ENCODE measurements around the gene HDGFL3.

Gene HDGFL3

DNA sequence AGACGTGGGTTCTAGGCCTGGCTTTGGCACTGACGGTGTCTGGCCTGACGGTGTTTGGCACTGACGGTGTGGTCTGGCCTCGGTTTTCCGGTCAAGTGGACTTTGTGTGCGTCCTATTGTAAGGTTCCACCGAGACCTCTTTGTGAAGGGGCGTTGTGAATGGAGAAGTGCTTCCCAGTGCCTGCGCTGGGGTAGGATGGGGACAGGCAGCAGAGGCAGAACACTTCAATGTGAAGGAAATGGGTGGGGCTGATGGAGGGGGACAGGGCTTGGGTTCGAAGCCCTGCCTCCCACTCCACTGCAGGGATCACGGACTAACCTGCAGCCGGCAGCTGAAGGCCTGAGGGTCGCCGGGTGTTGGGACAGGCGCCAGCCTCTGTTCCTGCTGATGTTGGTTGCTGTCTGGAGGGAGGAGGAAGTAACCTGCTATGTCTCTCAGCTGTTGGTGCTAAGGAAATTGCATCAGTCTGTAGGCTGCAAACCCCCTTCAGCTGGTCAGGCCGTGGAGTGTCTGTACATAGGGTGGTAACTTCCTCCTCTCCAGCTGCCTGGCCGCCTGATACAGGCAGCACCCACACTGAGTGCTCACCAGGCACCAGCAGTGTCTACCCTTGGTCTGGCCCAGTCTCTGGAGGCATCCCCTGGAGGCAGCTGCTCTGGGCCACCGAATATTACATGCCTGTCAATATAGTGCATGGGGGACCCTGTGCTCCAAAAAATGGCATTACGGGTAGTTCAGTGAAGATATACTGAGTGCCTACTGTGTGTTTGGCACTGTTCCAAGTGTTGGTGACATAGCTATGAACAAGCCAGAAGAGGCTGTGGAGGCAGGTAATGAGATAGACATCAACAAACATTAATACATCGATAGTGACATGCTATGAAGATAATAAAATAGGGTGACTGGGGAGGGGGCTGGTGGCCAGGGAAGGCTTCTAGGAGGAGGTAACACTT, 99.1 kb downstream of the HDGFL3 start:
- peak overlapping the region; percentile 56 for H3K4me3 ChIP-seq (ENCODE audit: insufficient read length, low read depth)
- no peaks in the 10 kb centered on the region for H3K4me1 ChIP-seq (ENCODE audit: insufficient read depth, insufficient read length)
- peaks cover 52% of the 10 kb centered on the region for H3K27me3 ChIP-seq (ENCODE audit: insufficient read depth, insufficient read length)
- DNase-seq (ENCODE audit: low read depth, low spot score), result no peak
- peaks cover 7% of the 10 kb centered on the region; the same call in 1 of the 2 replicates for H3K9me3 ChIP-seq (ENCODE audit: insufficient read depth, low read length)
- no peaks in the 10 kb centered on the region for H3K36me3 ChIP-seq (ENCODE audit: insufficient read depth, insufficient read length, low read length)
- TF ChIP-seq YY1 (IDR thresholded peaks at IDR 0.05; ENCODE audit: insufficient read depth, insufficient read length) (no peak), SUZ12 (IDR thresholded peaks at IDR 0.05; ENCODE audit: extremely low read depth, insufficient read depth, insufficient read length) (no peak), ZNF274 (IDR thresholded peaks at IDR 0.05; ENCODE audit: low read depth, low read length) (no peak)
- H3K9ac ChIP-seq (ENCODE audit: insufficient read length, low read depth), result no peak overlapping the region

DNA sequence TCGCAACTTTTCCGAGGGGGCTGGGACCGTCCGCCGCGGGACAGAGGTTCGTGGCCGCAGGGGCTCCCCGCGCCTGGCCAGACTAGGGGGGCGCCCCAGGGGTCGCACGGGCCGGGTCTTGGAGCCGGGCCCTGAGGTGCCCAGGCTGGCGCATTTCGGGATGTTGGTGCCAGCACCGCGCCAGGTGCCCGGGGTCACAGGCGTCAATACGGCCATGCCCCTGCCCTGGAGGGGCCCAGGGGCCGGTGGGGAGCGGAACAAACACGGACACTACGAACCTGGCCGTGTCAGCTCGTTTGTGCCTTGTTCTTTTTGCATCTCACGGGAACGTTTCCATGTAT, 99.8 kb downstream of the HDGFL3 start:
- Histone ChIP-seq H3K9ac (ENCODE audit: insufficient read length, low read depth) (peak overlapping the region; percentile 66), H3K27me3 (ENCODE audit: insufficient read depth, insufficient read length) (peaks cover 52% of the 10 kb centered on the region)

DNA sequence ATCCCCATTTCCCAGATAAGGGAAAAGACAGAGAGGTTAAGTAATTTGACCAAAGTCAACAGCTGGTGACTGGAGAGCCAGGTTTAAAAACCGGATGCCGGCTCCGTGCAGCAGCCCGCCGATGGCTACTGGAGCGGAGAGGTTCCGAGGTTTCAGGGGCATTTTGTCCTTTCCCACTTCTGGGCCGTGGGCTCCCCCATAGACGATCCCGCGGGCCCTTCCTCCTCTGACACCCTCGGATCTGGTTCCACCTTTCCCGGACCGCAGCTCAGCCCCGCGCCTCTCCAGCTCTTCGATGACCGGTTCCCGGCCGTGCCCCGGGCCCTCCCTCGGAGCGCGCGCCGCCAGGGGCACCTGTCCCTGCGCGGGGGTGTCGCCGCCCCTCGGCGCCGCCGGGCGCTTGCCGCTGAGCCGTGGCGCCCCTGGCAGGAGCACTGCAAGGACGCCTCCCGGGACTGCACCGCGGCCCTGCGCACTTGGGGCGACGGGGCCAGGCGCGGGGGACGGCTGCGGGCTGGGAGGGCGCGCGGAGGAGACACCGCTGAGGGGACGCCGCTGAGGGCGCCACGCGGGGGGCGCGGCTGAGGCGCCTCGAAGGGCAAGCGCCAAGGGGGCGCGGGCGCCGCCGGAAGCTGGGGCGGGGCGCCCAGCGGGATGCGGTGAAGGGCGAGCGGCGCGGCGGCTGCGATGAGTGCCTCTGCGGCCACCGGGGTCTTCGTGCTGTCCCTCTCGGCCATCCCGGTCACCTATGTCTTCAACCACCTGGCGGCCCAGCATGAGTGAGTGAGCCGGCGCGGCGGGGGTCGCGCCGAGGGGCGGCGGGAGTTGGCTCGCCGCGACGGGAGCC, 100.4 kb downstream of the HDGFL3 start, which contains the start of gene TM6SF1:
Gene TM6SF1 (plus strand): TSS at position 652 of the 847 bp plus-strand sequence. CDS start 36 bp downstream, at position 688.
- Histone ChIP-seq H3K27me3 (ENCODE audit: insufficient read depth, insufficient read length) (peaks cover 52% of the 10 kb centered on the region), H3K4me1 (ENCODE audit: insufficient read depth, insufficient read length) (no peaks in the 10 kb centered on the region), H3K4me3 (ENCODE audit: insufficient read length, low read depth) (peak within 1 kb of the TSS; percentile 56), H3K9ac (ENCODE audit: insufficient read length, low read depth) (peak within 1 kb of the TSS; percentile 66), H3K36me3 (ENCODE audit: insufficient read depth, insufficient read length, low read length) (no peaks in the 10 kb centered on the region), H3K9me3 (ENCODE audit: insufficient read depth, low read length) (peaks cover 4% of the 10 kb centered on the region; the same call in 1 of the 2 replicates)
- DNase-seq (ENCODE audit: low read depth, low spot score), result no peak
- TF ChIP-seq SUZ12 (IDR thresholded peaks at IDR 0.05; ENCODE audit: extremely low read depth, insufficient read depth, insufficient read length) (no peak), YY1 (IDR thresholded peaks at IDR 0.05; ENCODE audit: insufficient read depth, insufficient read length) (no peak), ZNF274 (IDR thresholded peaks at IDR 0.05; ENCODE audit: low read depth, low read length) (no peak)

More for the DNA sequence above, 99.8 kb downstream of the HDGFL3 start:
- H3K4me3 ChIP-seq (ENCODE audit: insufficient read length, low read depth), result peak overlapping the region; percentile 56
- TF ChIP-seq ZNF274 (IDR thresholded peaks at IDR 0.05; ENCODE audit: low read depth, low read length), result no peak
- H3K9me3 ChIP-seq (ENCODE audit: insufficient read depth, low read length), result peaks cover 7% of the 10 kb centered on the region; the same call in 1 of the 2 replicates
- no peaks in the 10 kb centered on the region for H3K4me1 ChIP-seq (ENCODE audit: insufficient read depth, insufficient read length)
- no peak for DNase-seq (ENCODE audit: low read depth, low spot score)
- H3K36me3 ChIP-seq (ENCODE audit: insufficient read depth, insufficient read length, low read length), result no peaks in the 10 kb centered on the region

DNA sequence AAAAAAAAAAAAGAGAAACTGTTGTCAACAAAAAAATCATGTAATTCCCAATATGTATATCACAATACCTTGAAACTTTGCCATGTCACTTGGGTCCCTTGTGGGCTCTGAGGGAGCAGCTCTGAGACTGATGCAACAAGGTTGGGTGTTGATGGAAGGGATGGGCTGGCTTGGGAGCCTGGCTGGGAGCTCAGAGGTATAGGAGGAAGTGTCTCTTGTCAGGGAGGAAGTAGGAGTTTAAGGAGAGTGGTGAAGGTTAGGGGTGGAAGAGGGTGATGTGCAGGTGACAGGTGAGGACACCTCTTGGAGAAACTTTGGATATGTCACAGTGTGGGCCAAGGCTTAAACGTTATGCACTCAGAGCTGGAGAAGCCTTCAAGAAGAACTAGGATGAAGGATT, 102.2 kb downstream of the HDGFL3 start:
- Histone ChIP-seq H3K27me3 (ENCODE audit: insufficient read depth, insufficient read length) (peaks cover 49% of the 10 kb centered on the region), H3K36me3 (ENCODE audit: insufficient read depth, insufficient read length, low read length) (no peaks in the 10 kb centered on the region), H3K4me3 (ENCODE audit: insufficient read length, low read depth) (no peak overlapping the region), H3K4me1 (ENCODE audit: insufficient read depth, insufficient read length) (no peaks in the 10 kb centered on the region), H3K9me3 (ENCODE audit: insufficient read depth, low read length) (no peaks in the 10 kb centered on the region), H3K9ac (ENCODE audit: insufficient read length, low read depth) (no peak overlapping the region)
- TF ChIP-seq YY1 (IDR thresholded peaks at IDR 0.05; ENCODE audit: insufficient read depth, insufficient read length) (no peak), SUZ12 (IDR thresholded peaks at IDR 0.05; ENCODE audit: extremely low read depth, insufficient read depth, insufficient read length) (no peak)
- no peak for DNase-seq (ENCODE audit: low read depth, low spot score)

DNA sequence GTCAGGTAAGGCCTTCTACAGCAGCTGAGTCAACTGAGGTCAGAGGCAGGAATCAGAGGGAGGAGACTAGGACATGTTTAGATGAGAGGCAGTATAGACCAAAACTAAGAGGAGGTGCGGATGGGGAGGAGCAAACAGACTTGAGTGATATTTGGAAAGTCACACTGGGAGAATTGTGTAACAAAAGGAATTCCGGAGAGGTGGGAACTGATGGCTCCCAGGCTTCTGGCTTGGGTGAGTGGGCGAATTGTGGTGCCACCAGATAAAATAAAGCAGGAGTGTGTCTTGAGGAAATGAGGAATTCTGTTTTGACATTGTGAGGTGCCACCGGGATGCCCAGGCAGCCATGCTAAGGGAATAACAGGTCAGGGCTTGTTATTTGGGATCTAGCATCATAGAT, 103.5 kb downstream of the HDGFL3 start:
- TF ChIP-seq SUZ12 (IDR thresholded peaks at IDR 0.05; ENCODE audit: extremely low read depth, insufficient read depth, insufficient read length) (no peak), YY1 (IDR thresholded peaks at IDR 0.05; ENCODE audit: insufficient read depth, insufficient read length) (no peak)
- Histone ChIP-seq H3K27me3 (ENCODE audit: insufficient read depth, insufficient read length) (peaks cover 36% of the 10 kb centered on the region), H3K9ac (ENCODE audit: insufficient read length, low read depth) (no peak overlapping the region), H3K36me3 (ENCODE audit: insufficient read depth, insufficient read length, low read length) (no peaks in the 10 kb centered on the region), H3K9me3 (ENCODE audit: insufficient read depth, low read length) (no peaks in the 10 kb centered on the region), H3K4me3 (ENCODE audit: insufficient read length, low read depth) (no peak overlapping the region), H3K4me1 (ENCODE audit: insufficient read depth, insufficient read length) (no peaks in the 10 kb centered on the region)
- DNase-seq (ENCODE audit: low read depth, low spot score), result no peak

DNA sequence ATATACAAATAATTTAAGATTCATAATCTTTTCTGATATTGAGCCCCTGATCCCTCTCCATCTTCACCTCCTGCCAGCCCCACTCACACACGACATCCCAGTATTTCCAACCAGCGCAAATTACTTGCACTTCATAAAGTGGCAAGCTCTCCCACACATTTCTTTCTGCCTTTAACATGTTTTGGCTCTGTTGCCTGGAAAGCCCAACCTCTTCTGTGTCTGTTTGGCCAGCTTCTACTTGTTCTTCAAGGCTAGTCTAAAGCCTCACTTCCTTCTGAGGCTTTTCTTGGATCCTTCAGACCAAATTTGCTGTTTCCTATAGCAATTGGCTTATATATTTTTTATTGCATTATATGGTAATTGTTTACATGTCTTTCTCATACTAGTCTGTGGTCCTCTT, 105.3 kb downstream of the HDGFL3 start:
- Histone ChIP-seq H3K4me1 (ENCODE audit: insufficient read depth, insufficient read length) (no peaks in the 10 kb centered on the region), H3K9ac (ENCODE audit: insufficient read length, low read depth) (no peak overlapping the region), H3K27me3 (ENCODE audit: insufficient read depth, insufficient read length) (peaks cover 18% of the 10 kb centered on the region), H3K4me3 (ENCODE audit: insufficient read length, low read depth) (no peak overlapping the region), H3K9me3 (ENCODE audit: insufficient read depth, low read length) (no peaks in the 10 kb centered on the region), H3K36me3 (ENCODE audit: insufficient read depth, insufficient read length, low read length) (no peaks in the 10 kb centered on the region)
- TF ChIP-seq ZNF274 (IDR thresholded peaks at IDR 0.05; ENCODE audit: low read depth, low read length) (no peak), YY1 (IDR thresholded peaks at IDR 0.05; ENCODE audit: insufficient read depth, insufficient read length) (no peak), SUZ12 (IDR thresholded peaks at IDR 0.05; ENCODE audit: extremely low read depth, insufficient read depth, insufficient read length) (no peak)
- DNase-seq (ENCODE audit: low read depth, low spot score), result no peak

DNA sequence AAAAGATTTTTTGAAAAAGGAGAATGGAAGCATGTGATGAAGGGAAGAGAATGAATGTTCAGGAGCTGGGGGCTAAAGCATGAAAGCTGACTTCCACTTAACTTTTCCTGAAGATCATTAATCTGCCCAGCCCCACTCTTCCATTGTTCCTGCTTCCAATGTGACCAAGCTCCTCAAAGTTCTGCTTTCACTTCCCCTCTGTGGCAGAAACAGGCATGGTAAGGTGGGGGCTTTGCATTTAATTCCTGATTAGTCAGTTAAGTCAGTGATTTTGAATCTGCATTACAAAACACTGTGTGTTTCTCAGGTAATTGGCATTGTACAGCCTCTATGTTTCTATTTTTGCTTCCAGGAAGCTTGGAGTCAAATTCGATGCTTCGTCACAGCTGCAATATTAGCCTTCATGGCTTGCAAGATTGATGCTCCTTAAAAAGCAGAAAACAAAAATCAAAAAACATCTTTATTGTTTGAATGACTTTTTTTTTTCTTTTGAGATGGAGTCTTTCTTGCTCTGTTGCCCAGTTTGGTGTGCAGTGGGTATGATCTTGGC, 107.5 kb downstream of the HDGFL3 start:
- no peak for DNase-seq (ENCODE audit: low read depth, low spot score)
- Histone ChIP-seq H3K9me3 (ENCODE audit: insufficient read depth, low read length) (no peaks in the 10 kb centered on the region), H3K36me3 (ENCODE audit: insufficient read depth, insufficient read length, low read length) (no peaks in the 10 kb centered on the region), H3K9ac (ENCODE audit: insufficient read length, low read depth) (no peak overlapping the region), H3K27me3 (ENCODE audit: insufficient read depth, insufficient read length) (no peaks in the 10 kb centered on the region), H3K4me1 (ENCODE audit: insufficient read depth, insufficient read length) (no peaks in the 10 kb centered on the region), H3K4me3 (ENCODE audit: insufficient read length, low read depth) (no peak overlapping the region)
- TF ChIP-seq YY1 (IDR thresholded peaks at IDR 0.05; ENCODE audit: insufficient read depth, insufficient read length), result no peak
- TF ChIP-seq SUZ12 (IDR thresholded peaks at IDR 0.05; ENCODE audit: extremely low read depth, insufficient read depth, insufficient read length), result no peak
- TF ChIP-seq ZNF274 (IDR thresholded peaks at IDR 0.05; ENCODE audit: low read depth, low read length), result no peak
